ENCODE measurements around the gene ARHGAP42. TPM values are rescaled to one million over a fixed set of nuclear protein-coding genes. Genes with fewer than 3 reads are reported as not detected.

ARHGAP42 gene
- total and polyA plus RNA-seq, 4 donors, result 15.6 to 37.7 (median 30.5) TPM

DNA sequence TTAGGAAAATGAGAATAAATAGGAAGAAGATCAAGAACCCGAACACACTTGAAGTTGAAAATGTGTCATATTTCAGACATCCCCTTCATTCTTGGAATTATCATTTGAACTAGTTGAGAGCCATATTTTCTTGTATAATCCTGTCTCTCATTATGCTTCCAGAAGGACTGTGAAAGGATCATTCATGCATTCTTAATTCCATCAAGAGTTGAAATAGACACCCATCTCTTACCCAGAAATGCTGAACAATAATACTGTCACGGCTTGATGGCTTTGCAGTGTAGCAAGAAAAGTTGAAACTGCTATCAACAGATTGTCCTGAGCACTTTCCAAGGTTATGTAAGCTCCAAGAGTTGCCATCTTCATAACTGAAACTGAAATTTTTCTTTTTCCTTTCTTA is 79.7 kb downstream of the ARHGAP42 start:
- H3K9me3 ChIP-seq (ENCODE audit: control insufficient read depth, insufficient read depth, low read length), result no peaks in the 10 kb centered on the region
- WGBS (ENCODE audit: insufficient coverage), result 100% methylated on average over 1 of the region's 2 CpGs
- H3K27ac ChIP-seq (ENCODE audit: low read depth, low read length), result no peak overlapping the region
- H3K36me3 ChIP-seq (ENCODE audit: control insufficient read depth, insufficient read depth, low read length), result no peaks in the 10 kb centered on the region
- no peaks in the 10 kb centered on the region for H3K4me1 ChIP-seq (ENCODE audit: control insufficient read depth, insufficient read depth, low read length)
- DNase-seq (ENCODE audit: low read depth in 4 of 6, low spot score in 6 of 6), result no peak
- H3K4me3 ChIP-seq (ENCODE audit: low read depth, low read length), result no peak overlapping the region
- no peaks in the 10 kb centered on the region for H3K27me3 ChIP-seq (ENCODE audit: control insufficient read depth, insufficient read depth, low read length)

- no peak overlapping the region for H3K27ac ChIP-seq (ENCODE audit: low read depth, low read length)
- H3K4me1 ChIP-seq (ENCODE audit: control insufficient read depth, insufficient read depth, low read length), result peaks cover 3% of the 10 kb centered on the region
- WGBS (ENCODE audit: insufficient coverage), result 57% methylated on average over 1 of the region's 1 CpG
Observed at GRCh38 chr11:100769165-100769564, 82.1 kb downstream of the ARHGAP42 start.

GRCh38 chr11:100769617-100770016 is 82.5 kb downstream of the ARHGAP42 start:
- H3K36me3 ChIP-seq (ENCODE audit: control insufficient read depth, insufficient read depth, low read length), result no peaks in the 10 kb centered on the region
- no peak overlapping the region for H3K4me3 ChIP-seq (ENCODE audit: low read depth, low read length)
- H3K27ac ChIP-seq (ENCODE audit: low read depth, low read length), result peak overlapping the region; percentile 4
- DNase-seq (ENCODE audit: low read depth in 4 of 6, low spot score in 6 of 6), result no peak
- H3K27me3 ChIP-seq (ENCODE audit: control insufficient read depth, insufficient read depth, low read length), result no peaks in the 10 kb centered on the region
- no CpG with 5 or more reads among the region's 3 CpGs for WGBS (ENCODE audit: insufficient coverage)
- H3K4me1 ChIP-seq (ENCODE audit: control insufficient read depth, insufficient read depth, low read length), result peaks cover 3% of the 10 kb centered on the region
- H3K9me3 ChIP-seq (ENCODE audit: control insufficient read depth, insufficient read depth, low read length), result no peaks in the 10 kb centered on the region

More at GRCh38 chr11:100769165-100769564, 82.1 kb downstream of the ARHGAP42 start:
- no peaks in the 10 kb centered on the region for H3K9me3 ChIP-seq (ENCODE audit: control insufficient read depth, insufficient read depth, low read length)
- peak in 5 of 6 donors; percentile 12 to 56 (median 19) for DNase-seq (ENCODE audit: low read depth in 4 of 6, low spot score in 6 of 6)
- H3K36me3 ChIP-seq (ENCODE audit: control insufficient read depth, insufficient read depth, low read length), result no peaks in the 10 kb centered on the region
- no peaks in the 10 kb centered on the region for H3K27me3 ChIP-seq (ENCODE audit: control insufficient read depth, insufficient read depth, low read length)
- H3K4me3 ChIP-seq (ENCODE audit: low read depth, low read length), result no peak overlapping the region

GRCh38 chr11:100774132-100774531 is 87.0 kb downstream of the ARHGAP42 start:
- H3K27me3 ChIP-seq (ENCODE audit: control insufficient read depth, insufficient read depth, low read length), result no peaks in the 10 kb centered on the region
- 95% methylated on average over 6 of the region's 7 CpGs for WGBS (ENCODE audit: insufficient coverage)
- H3K36me3 ChIP-seq (ENCODE audit: control insufficient read depth, insufficient read depth, low read length), result no peaks in the 10 kb centered on the region
- H3K9me3 ChIP-seq (ENCODE audit: control insufficient read depth, insufficient read depth, low read length), result no peaks in the 10 kb centered on the region
- H3K27ac ChIP-seq (ENCODE audit: low read depth, low read length), result no peak overlapping the region
- H3K4me1 ChIP-seq (ENCODE audit: control insufficient read depth, insufficient read depth, low read length), result peaks cover 3% of the 10 kb centered on the region
- DNase-seq (ENCODE audit: low read depth in 4 of 6, low spot score in 6 of 6), result no peak
- no peak overlapping the region for H3K4me3 ChIP-seq (ENCODE audit: low read depth, low read length)

DNA sequence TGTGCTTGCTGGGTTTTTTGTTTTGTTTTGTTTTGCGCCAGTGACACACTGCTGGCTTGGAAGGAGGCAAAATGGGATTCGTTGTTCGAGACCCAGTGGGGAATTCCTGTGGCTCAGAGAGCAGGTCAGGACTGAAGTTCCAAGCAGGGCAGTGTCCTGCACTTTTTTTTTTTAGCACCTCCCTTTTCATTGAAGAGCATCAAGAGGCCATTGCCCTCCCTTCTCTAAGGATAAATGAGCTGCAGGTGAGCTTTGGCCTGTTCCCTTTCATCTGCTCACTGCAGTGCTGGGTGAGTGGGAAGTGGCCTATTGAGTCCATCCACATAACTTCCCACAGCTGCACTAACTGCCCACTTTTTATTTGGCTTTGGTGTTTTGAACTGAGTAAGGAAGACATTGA is 87.8 kb downstream of the ARHGAP42 start:
- H3K36me3 ChIP-seq (ENCODE audit: control insufficient read depth, insufficient read depth, low read length), result no peaks in the 10 kb centered on the region
- no peak overlapping the region for H3K27ac ChIP-seq (ENCODE audit: low read depth, low read length)
- WGBS (ENCODE audit: insufficient coverage), result 69% methylated on average over 3 of the region's 3 CpGs
- H3K4me1 ChIP-seq (ENCODE audit: control insufficient read depth, insufficient read depth, low read length), result peaks cover 3% of the 10 kb centered on the region
- no peak for DNase-seq (ENCODE audit: low read depth in 4 of 6, low spot score in 6 of 6)
- H3K4me3 ChIP-seq (ENCODE audit: low read depth, low read length), result no peak overlapping the region
- no peaks in the 10 kb centered on the region for H3K9me3 ChIP-seq (ENCODE audit: control insufficient read depth, insufficient read depth, low read length)
- no peaks in the 10 kb centered on the region for H3K27me3 ChIP-seq (ENCODE audit: control insufficient read depth, insufficient read depth, low read length)

GRCh38 chr11:100776212-100776896 is 89.3 kb downstream of the ARHGAP42 start:
- 100% methylated on average over 4 of the region's 6 CpGs for WGBS (ENCODE audit: insufficient coverage)

DNA sequence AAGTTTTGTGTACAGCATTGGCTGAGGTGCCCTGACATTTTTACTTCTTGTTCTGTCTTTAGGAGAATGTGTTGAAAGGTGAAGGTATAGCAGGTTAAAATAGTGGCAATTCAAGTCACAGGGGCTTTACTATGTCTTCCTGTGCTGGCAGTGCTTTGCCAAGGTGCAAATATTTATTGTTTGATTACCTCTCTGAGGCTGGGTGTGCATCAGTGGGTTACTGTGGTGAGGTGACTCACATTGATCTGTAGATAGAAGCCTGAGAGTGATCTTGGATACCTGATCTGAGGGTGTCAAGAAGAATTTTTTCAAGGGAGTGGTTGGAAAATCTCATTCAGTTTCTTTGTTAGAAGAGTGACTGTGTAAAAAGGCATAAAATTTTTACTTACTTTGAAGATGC is 90.0 kb downstream of the ARHGAP42 start:
- DNase-seq (ENCODE audit: low read depth in 4 of 6, low spot score in 6 of 6), result no peak
- H3K9me3 ChIP-seq (ENCODE audit: control insufficient read depth, insufficient read depth, low read length), result no peaks in the 10 kb centered on the region
- no peaks in the 10 kb centered on the region for H3K36me3 ChIP-seq (ENCODE audit: control insufficient read depth, insufficient read depth, low read length)
- no peaks in the 10 kb centered on the region for H3K27me3 ChIP-seq (ENCODE audit: control insufficient read depth, insufficient read depth, low read length)
- H3K27ac ChIP-seq (ENCODE audit: low read depth, low read length), result no peak overlapping the region
- H3K4me3 ChIP-seq (ENCODE audit: low read depth, low read length), result no peak overlapping the region
- H3K4me1 ChIP-seq (ENCODE audit: control insufficient read depth, insufficient read depth, low read length), result peaks cover 3% of the 10 kb centered on the region

More at GRCh38 chr11:100776212-100776896, 89.3 kb downstream of the ARHGAP42 start:
- Histone ChIP-seq H3K36me3 (ENCODE audit: control insufficient read depth, insufficient read depth, low read length) (no peaks in the 10 kb centered on the region), H3K4me3 (ENCODE audit: low read depth, low read length) (no peak overlapping the region), H3K4me1 (ENCODE audit: control insufficient read depth, insufficient read depth, low read length) (peaks cover 3% of the 10 kb centered on the region), H3K27me3 (ENCODE audit: control insufficient read depth, insufficient read depth, low read length) (no peaks in the 10 kb centered on the region), H3K27ac (ENCODE audit: low read depth, low read length) (no peak overlapping the region), H3K9me3 (ENCODE audit: control insufficient read depth, insufficient read depth, low read length) (no peaks in the 10 kb centered on the region)
- no peak for DNase-seq (ENCODE audit: low read depth in 4 of 6, low spot score in 6 of 6)

- Histone ChIP-seq H3K9me3 (ENCODE audit: control insufficient read depth, insufficient read depth, low read length) (no peaks in the 10 kb centered on the region), H3K27ac (ENCODE audit: low read depth, low read length) (no peak overlapping the region), H3K4me1 (ENCODE audit: control insufficient read depth, insufficient read depth, low read length) (no peaks in the 10 kb centered on the region), H3K27me3 (ENCODE audit: control insufficient read depth, insufficient read depth, low read length) (no peaks in the 10 kb centered on the region), H3K4me3 (ENCODE audit: low read depth, low read length) (no peak overlapping the region), H3K36me3 (ENCODE audit: control insufficient read depth, insufficient read depth, low read length) (no peaks in the 10 kb centered on the region)
- DNase-seq (ENCODE audit: low read depth in 4 of 6, low spot score in 6 of 6), result no peak
- 100% methylated on average over 1 of the region's 2 CpGs for WGBS (ENCODE audit: insufficient coverage)
Observed at GRCh38 chr11:100777736-100778135, 90.6 kb downstream of the ARHGAP42 start.

DNA sequence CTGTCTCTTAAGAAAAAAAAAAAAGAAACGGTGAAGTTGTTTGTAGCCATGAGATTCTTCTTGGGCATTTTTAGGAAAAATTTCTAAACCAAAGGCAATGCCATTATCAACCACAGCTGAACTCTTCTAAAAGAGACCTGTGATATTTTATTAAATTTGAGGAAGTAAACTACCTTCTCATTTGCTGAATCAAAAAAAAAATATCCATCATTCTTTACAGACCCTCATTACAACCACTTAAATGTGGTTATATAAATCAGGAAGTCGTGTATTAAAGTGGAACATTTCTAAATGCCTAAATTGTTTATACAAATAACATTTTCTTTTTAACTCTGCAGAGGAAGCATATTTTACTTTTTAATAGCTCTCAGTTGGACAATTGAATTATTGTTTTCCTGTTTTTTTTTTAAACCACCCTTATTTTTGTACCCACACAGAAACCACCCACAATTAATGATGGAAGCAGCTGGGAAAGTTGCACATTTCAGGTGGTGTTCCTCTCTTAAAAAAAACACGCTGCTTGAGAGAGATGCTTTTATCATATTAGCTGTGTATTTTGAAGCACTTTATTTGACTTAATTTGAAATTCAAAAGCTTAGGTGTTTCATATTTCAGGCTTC is 91.2 kb downstream of the ARHGAP42 start:
- no peaks in the 10 kb centered on the region for H3K36me3 ChIP-seq (ENCODE audit: control insufficient read depth, insufficient read depth, low read length)
- no peak overlapping the region for H3K27ac ChIP-seq (ENCODE audit: low read depth, low read length)
- DNase-seq (ENCODE audit: low read depth in 4 of 6, low spot score in 6 of 6), result no peak
- WGBS (ENCODE audit: insufficient coverage), result 67% methylated on average over 1 of the region's 3 CpGs
- H3K9me3 ChIP-seq (ENCODE audit: control insufficient read depth, insufficient read depth, low read length), result no peaks in the 10 kb centered on the region
- H3K4me1 ChIP-seq (ENCODE audit: control insufficient read depth, insufficient read depth, low read length), result no peaks in the 10 kb centered on the region
- H3K27me3 ChIP-seq (ENCODE audit: control insufficient read depth, insufficient read depth, low read length), result no peaks in the 10 kb centered on the region
- no peak overlapping the region for H3K4me3 ChIP-seq (ENCODE audit: low read depth, low read length)

DNA sequence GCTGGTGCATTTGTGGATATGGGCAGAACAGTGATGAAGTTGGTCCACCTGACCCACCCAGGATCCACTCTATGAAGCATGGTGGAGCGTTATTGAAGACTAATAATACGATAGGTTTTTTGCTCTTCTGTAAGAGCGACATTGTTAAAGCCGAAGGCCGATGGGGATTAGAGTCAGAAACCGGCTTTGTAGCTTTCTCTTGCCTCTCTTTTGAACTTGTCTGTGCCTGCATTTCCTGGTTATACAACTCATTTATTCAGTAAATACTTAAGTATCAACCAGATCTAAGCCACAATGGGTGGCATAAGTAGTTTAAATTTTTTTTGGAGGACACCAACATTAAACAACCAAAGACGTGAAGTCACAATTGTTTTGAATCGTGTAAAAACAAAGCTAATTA is 93.4 kb downstream of the ARHGAP42 start:
- H3K9me3 ChIP-seq (ENCODE audit: control insufficient read depth, insufficient read depth, low read length), result no peaks in the 10 kb centered on the region
- WGBS (ENCODE audit: insufficient coverage), result 100% methylated on average over 3 of the region's 8 CpGs

More for the DNA sequence above, 93.4 kb downstream of the ARHGAP42 start:
- no peaks in the 10 kb centered on the region for H3K36me3 ChIP-seq (ENCODE audit: control insufficient read depth, insufficient read depth, low read length)
- DNase-seq (ENCODE audit: low read depth in 4 of 6, low spot score in 6 of 6), result no peak
- H3K27ac ChIP-seq (ENCODE audit: low read depth, low read length), result no peak overlapping the region
- no peaks in the 10 kb centered on the region for H3K27me3 ChIP-seq (ENCODE audit: control insufficient read depth, insufficient read depth, low read length)
- H3K4me3 ChIP-seq (ENCODE audit: low read depth, low read length), result no peak overlapping the region
- H3K4me1 ChIP-seq (ENCODE audit: control insufficient read depth, insufficient read depth, low read length), result no peaks in the 10 kb centered on the region

Measured in spinal cord (tissue), 10 donors.